Neural cell (in vitro differentiated cells): ENCODE results near the gene SPG11.

Experiments
- CTCF ChIP-seq: fragments of 450-650 bp; IDR thresholded peaks from 2 replicates; pipeline ENCODE4 v1.5.1; 2014; ENCODE audit warnings: antibody characterized with exemption, mild to moderate bottlenecking, moderate library complexity; ENCODE audit not compliant: poor library complexity, severe bottlenecking
- EP300 ChIP-seq: fragments of 450-650 bp; conservative IDR thresholded peaks from 2 replicates; pipeline ENCODE4 v1.6.1; 2014; ENCODE audit warnings: antibody characterized with exemption, mild to moderate bottlenecking, moderate library complexity; ENCODE audit not compliant: poor library complexity, severe bottlenecking
- EZH2 ChIP-seq: fragments of 200-600, 300-800 bp; shearing (Covaris generic), sonication (generic); IDR thresholded peaks from 2 replicates; pipeline ENCODE4 v1.6.1; 2014; ENCODE audit warnings: antibody characterized with exemption, low read length, borderline replicate concordance, mild to moderate bottlenecking; ENCODE audit not compliant: insufficient read depth, poor library complexity, severe bottlenecking
- MXI1 ChIP-seq: fragments of 450-650 bp; conservative IDR thresholded peaks from 2 replicates; pipeline ENCODE4 v1.6.1; 2014; ENCODE audit warnings: antibody characterized with exemption, mild to moderate bottlenecking; ENCODE audit not compliant: poor library complexity, severe bottlenecking
- POLR2AphosphoS5 ChIP-seq: IDR thresholded peaks from 2 replicates; pipeline ENCODE4 v1.6.1; 2012
- RAD21 ChIP-seq: fragments of 450-650 bp; conservative IDR thresholded peaks from 2 replicates; pipeline ENCODE4 v1.6.1; 2014; ENCODE audit warnings: antibody characterized with exemption, mild to moderate bottlenecking, moderate library complexity
- REST ChIP-seq: IDR thresholded peaks from 2 replicates; pipeline ENCODE4 v1.6.1; 2012; ENCODE audit warnings: borderline replicate concordance
- SMC3 ChIP-seq: fragments of 450-650 bp; conservative IDR thresholded peaks from 2 replicates; pipeline ENCODE4 v1.6.1; 2014; ENCODE audit warnings: antibody characterized with exemption, mild to moderate bottlenecking, moderate library complexity; ENCODE audit not compliant: poor library complexity
- TAF1 ChIP-seq: IDR thresholded peaks from 2 replicates; pipeline ENCODE4 v1.6.1; 2012; ENCODE audit warnings: low read depth

GRCh38 chr15:44636976-44637375 lies 26.5 kb downstream of the SPG11 start:
- no peak for TF ChIP-seq CTCF
- no peak for TF ChIP-seq EP300
- no peak for TF ChIP-seq EZH2
- no peak for TF ChIP-seq POLR2AphosphoS5
- TF ChIP-seq TAF1, result no peak
- TF ChIP-seq SMC3, result no peak
- no peak for TF ChIP-seq REST
- no peak for TF ChIP-seq RAD21
- TF ChIP-seq MXI1, result no peak
